Fibroblast of lung (primary cell): ENCODE data around the gene FGF14.

Experiments used
- CTCF ChIP-seq, 2 donors: IDR thresholded peaks in 1 of 2; conservative IDR thresholded peaks in 1 of 2; 1 replicate in 1 of 2; 2 replicates in 1 of 2; pipeline ENCODE4 v1.5.1; 2011 to 2012; ENCODE audit warnings: low read length in 2 of 2, control low read depth in 1 of 2, inconsistent platforms in 1 of 2, low read depth in 1 of 2, mild to moderate bottlenecking in 1 of 2
- EZH2 ChIP-seq: IDR thresholded peaks from 2 replicates; pipeline ENCODE4 v1.5.1; 2012; ENCODE audit warnings: low read length, control low read depth, mild to moderate bottlenecking; ENCODE audit errors: missing control alignments

- no peak for TF ChIP-seq CTCF (conservative IDR thresholded peaks at IDR 0.05 in 1 of 2, IDR thresholded peaks at IDR 0.05 in 1 of 2; ENCODE audit: low read depth in 1 of 2, low read length in 2 of 2)
- TF ChIP-seq EZH2, result no peak
Observed at GRCh38 chr13:102318233-102318632, 83.6 kb downstream of the FGF14 start.
